ENCODE results near the gene UTP14A.

GRCh38 chrX:129905787-129906580 lies at the start of gene UTP14A:
- TF ChIP-seq CTCF (IDR thresholded peaks at IDR 0.05) (no peak), EZH2 (IDR thresholded peaks at IDR 0.05; ENCODE audit: borderline replicate concordance, insufficient read depth, low read depth, low read length, poor library complexity, severe bottlenecking) (no peak)

Measured in B cell (primary cell).